WERI-Rb-1 (cell line): ENCODE data around the gene SOX5.

Source experiments
- DNase-seq: peaks from one replicate; pipeline ENCODE4 v3.0.0-alpha.2; 2020
- H3K27ac ChIP-seq: fragments of 250-450 bp; sonication (Bioruptor Pico); 2 replicates; pipeline ENCODE4 v1.5.1; 2020; ENCODE audit warnings: mild to moderate bottlenecking, moderate library complexity
- H3K27me3 ChIP-seq: fragments of 250-450 bp; sonication (Bioruptor Pico); 2 replicates; pipeline ENCODE4 v1.5.1; 2021; ENCODE audit warnings: mild to moderate bottlenecking, low read depth, moderate library complexity; ENCODE audit not compliant: insufficient read depth, severe bottlenecking
- H3K36me3 ChIP-seq: fragments of 250-450 bp; sonication (Bioruptor Pico); 2 replicates; pipeline ENCODE4 v1.5.1; 2020; ENCODE audit warnings: mild to moderate bottlenecking, moderate library complexity
- H3K4me3 ChIP-seq: 2 replicates; pipeline ENCODE4 v1.5.1; 2011; ENCODE audit warnings: low read depth, mild to moderate bottlenecking, control low read depth, low read length
- H3K9me3 ChIP-seq: fragments of 250-450 bp; sonication (Bioruptor Pico); 2 replicates; pipeline ENCODE4 v1.5.1; 2021; ENCODE audit warnings: mild to moderate bottlenecking, moderate library complexity; ENCODE audit not compliant: severe bottlenecking
- CTCF ChIP-seq: IDR thresholded peaks from 2 replicates; pipeline ENCODE4 v1.5.1; 2011; ENCODE audit warnings: low read depth, mild to moderate bottlenecking, control low read depth, inconsistent platforms, low read length

The SOX5 gene

GRCh38 chr12:23566133-23566532 lies 383.3 kb downstream of the SOX5 start:
- Histone ChIP-seq H3K36me3 (no peaks in the 10 kb centered on the region; the same call in 1 of the 2 replicates), H3K27me3 (no peaks in the 10 kb centered on the region), H3K27ac (no peak overlapping the region), H3K4me3 (no peak overlapping the region), H3K9me3 (peaks cover 3% of the 10 kb centered on the region)
- no peak for DNase-seq
- no peak for TF ChIP-seq CTCF

GRCh38 chr12:23564451-23565152 lies 384.9 kb downstream of the SOX5 start:
- peaks cover 3% of the 10 kb centered on the region for H3K9me3 ChIP-seq
- H3K27me3 ChIP-seq = no peaks in the 10 kb centered on the region
- TF ChIP-seq CTCF = no peak
- peak; percentile 64 for DNase-seq
- H3K27ac ChIP-seq = peak overlapping the region; percentile 85
- no peaks in the 10 kb centered on the region; the same call in 1 of the 2 replicates for H3K36me3 ChIP-seq
- H3K4me3 ChIP-seq = no peak overlapping the region

- Histone ChIP-seq H3K27ac (peak overlapping the region; percentile 55), H3K27me3 (no peaks in the 10 kb centered on the region), H3K9me3 (peaks cover 3% of the 10 kb centered on the region), H3K36me3 (no peaks in the 10 kb centered on the region), H3K4me3 (peak overlapping the region; percentile 6; the same call in 1 of the 2 replicates)
- no peak for TF ChIP-seq CTCF
- peak; percentile 86 for DNase-seq
These were observed 387.8 kb downstream of the SOX5 start for GRCh38 chr12:23561364-23562345.

- TF ChIP-seq CTCF = no peak
- H3K27me3 ChIP-seq = no peaks in the 10 kb centered on the region
These were observed 388.9 kb downstream of the SOX5 start for GRCh38 chr12:23560611-23561010.

GRCh38 chr12:23559268-23559753 lies 390.2 kb downstream of the SOX5 start:
- no peak overlapping the region for H3K27ac ChIP-seq
- no peak overlapping the region for H3K4me3 ChIP-seq
- H3K27me3 ChIP-seq = no peaks in the 10 kb centered on the region
- no peak for DNase-seq
- no peak for TF ChIP-seq CTCF
- H3K9me3 ChIP-seq = peaks cover 3% of the 10 kb centered on the region
- no peaks in the 10 kb centered on the region for H3K36me3 ChIP-seq

More at GRCh38 chr12:23560611-23561010, 388.9 kb downstream of the SOX5 start:
- Histone ChIP-seq H3K27ac (peak overlapping the region; percentile 53), H3K4me3 (no peak overlapping the region), H3K9me3 (peaks cover 3% of the 10 kb centered on the region), H3K36me3 (no peaks in the 10 kb centered on the region)
- DNase-seq = no peak
